ENCODE data around the gene SEPHS2. TPM values are rescaled to one million over a fixed set of nuclear protein-coding genes. Genes with fewer than 3 reads are reported as not detected.

Gene SEPHS2
- total RNA-seq, 1 donor from 2014 or later = 73.8 TPM

- intact Hi-C loops (cut with micrococcal nuclease) = no loop called here
These were observed 43.8 kb downstream of the SEPHS2 start for GRCh38 chr16:30401768-30402425.

GRCh38 chr16:30399435-30400186, 46.1 kb downstream of the SEPHS2 start:
- intact Hi-C loops (cut with micrococcal nuclease) = no loop called here

GRCh38 chr16:30398661-30399434, 46.8 kb downstream of the SEPHS2 start:
- intact Hi-C loops (cut with micrococcal nuclease) = no loop called here

- intact Hi-C loops (cut with micrococcal nuclease) = no loop called here
These were observed 47.7 kb downstream of the SEPHS2 start for GRCh38 chr16:30397776-30398660.

GRCh38 chr16:30397056-30397455, 48.6 kb downstream of the SEPHS2 start:
- intact Hi-C loops (cut with micrococcal nuclease) = no loop called here

GRCh38 chr16:30396627-30397026, 49.0 kb downstream of the SEPHS2 start:
- intact Hi-C loops (cut with micrococcal nuclease) = loop anchor here (1.0 kb wide), 1 partner anchor 18 kb away; no protein-coding TSS in a partner anchor

- intact Hi-C loops (cut with micrococcal nuclease) = loop anchor here (1.0 kb wide), 3 partner anchors 11 to 26 kb away; partner anchors contain the start of genes TBC1D10B and ZNF771
These were observed 49.6 kb downstream of the SEPHS2 start for GRCh38 chr16:30395992-30396585.

- intact Hi-C loops (cut with micrococcal nuclease) = loop anchor here (1.0 kb wide), 2 partner anchors 12 to 25 kb away; partner anchors contain the start of genes TBC1D10B and ZNF771
These were observed 50.3 kb downstream of the SEPHS2 start, which contains the start of gene ZNF48 for GRCh38 chr16:30395155-30395991. Gene ZNF48 (plus strand): TSS chr16:30395420. CDS start chr16:30395795, 375 bp downstream.

- intact Hi-C loops (cut with micrococcal nuclease) = loop anchor here (1.0 kb wide), 2 partner anchors 13 to 24 kb away; partner anchors contain the start of genes TBC1D10B and ZNF771
These were observed 51.0 kb downstream of the SEPHS2 start for GRCh38 chr16:30394592-30395154.

Other genes starting within 250 kb of the SEPHS2 start
- 29.2 and 31.7 TPM in 2 replicates for gene SULT1A3, start 246.6 kb downstream of the SEPHS2 start, total RNA-seq
- gene NPIPB13, start 197.4 kb downstream of the SEPHS2 start, total RNA-seq = 10.8 and 19.5 TPM in 2 replicates
- 84.1 and 88.8 TPM in 2 replicates for gene CD2BP2, start 90.6 kb downstream of the SEPHS2 start, total RNA-seq
- gene TBC1D10B, start 75.4 kb downstream of the SEPHS2 start, total RNA-seq = 71.1 and 72.7 TPM in 2 replicates
- gene MYL11, start 71.1 kb downstream of the SEPHS2 start, total RNA-seq = not detected in 2 replicates
- gene SEPTIN1, start 63.3 kb downstream of the SEPHS2 start, total RNA-seq = 355 and 356 TPM in 2 replicates
- gene ZNF48, start 50.5 kb downstream of the SEPHS2 start, total RNA-seq = 17.2 and 18.0 TPM in 2 replicates
- gene ZNF771, start 38.3 kb downstream of the SEPHS2 start, total RNA-seq = 4.9 and 5.9 TPM in 2 replicates
- 76.4 and 78.5 TPM in 2 replicates for gene DCTPP1, start 15.8 kb downstream of the SEPHS2 start, total RNA-seq
- gene ITGAL, start 26.9 kb upstream of the SEPHS2 start, total RNA-seq = 660 and 669 TPM in 2 replicates
- gene ZNF768, start 80.7 kb upstream of the SEPHS2 start, total RNA-seq = 6.7 and 6.9 TPM in 2 replicates
- gene ZNF747, start 89.0 kb upstream of the SEPHS2 start, total RNA-seq = 13.8 and 14.1 TPM in 2 replicates
- gene ZNF764, start 112.5 kb upstream of the SEPHS2 start, total RNA-seq = 21.2 and 22.5 TPM in 2 replicates
- 13.2 and 13.6 TPM in 2 replicates for gene ZNF688, start 125.8 kb upstream of the SEPHS2 start, total RNA-seq
- 21.5 and 22.4 TPM in 2 replicates for gene ZNF785, start 139.8 kb upstream of the SEPHS2 start, total RNA-seq
- 13.5 and 13.7 TPM in 2 replicates for gene ZNF689, start 164.5 kb upstream of the SEPHS2 start, total RNA-seq
- 90.0 and 91.6 TPM in 2 replicates for gene PRR14, start 205.1 kb upstream of the SEPHS2 start, total RNA-seq
- gene FBRS, start 212.6 kb upstream of the SEPHS2 start, total RNA-seq = 162 and 164 TPM in 2 replicates

Measured in T-helper 1 cell treated with Interleukin-12 subunit alpha and Interleukin-12 subunit beta and Interleukin-4 antibody, amounts not matched to agents 30 ng/mL and 1 ng/mL, for 36 hours (primary cell).